Prostate gland (tissue), 2 donors: ENCODE data around the gene MAFF.

Experiments
- CTCF ChIP-seq, 4 experiments: fragments of 200-600 bp in 2 of 4; fragments of 450-650 bp in 2 of 4; sonication (generic) in 2 of 4; IDR thresholded peaks; 1 replicate in 3 of 4; 2 replicates in 1 of 4; pipeline ENCODE4 v1.5.1; 2016 to 2019; ENCODE audit warnings: antibody characterized with exemption in 4 of 4, mild to moderate bottlenecking in 2 of 4, moderate library complexity in 2 of 4
- POLR2A ChIP-seq: fragments of 450-650 bp; IDR thresholded peaks from one replicate; pipeline ENCODE4 v1.6.1; 2016; ENCODE audit warnings: antibody characterized with exemption, mild to moderate bottlenecking
- POLR2AphosphoS5 ChIP-seq: sonication (generic); formaldehyde crosslinking; IDR thresholded peaks from one replicate; pipeline ENCODE4 v1.6.1; 2017; ENCODE audit warnings: antibody characterized with exemption

- TF ChIP-seq POLR2A, result no peak
- TF ChIP-seq CTCF (IDR thresholded peaks at IDR 0.05), result no peak
- peak; percentile 91 for TF ChIP-seq POLR2AphosphoS5
Observed at GRCh38 chr22:38167988-38168407, 33.8 kb upstream of the MAFF start.
